A549 (cell line): Measurements from ENCODE around the gene KIR3DL2.

Experiments used
- CHD2 ChIP-seq: fragments of 150-350 bp; IDR thresholded peaks from 2 replicates; pipeline ENCODE4 v1.6.1; 2014; ENCODE audit warnings: low read length; ENCODE audit not compliant: partially characterized antibody
- GATA3 ChIP-seq: IDR thresholded peaks from 2 replicates; pipeline ENCODE4 v1.6.1; 2012; ENCODE audit warnings: borderline replicate concordance
- HOXA7 ChIP-seq: fragments of 250-450 bp; sonication (Bioruptor Pico); IDR thresholded peaks from 2 replicates; pipeline ENCODE4 v1.5.0; 2020; ENCODE audit warnings: mild to moderate bottlenecking, moderate library complexity
- KDM1A ChIP-seq: fragments of 200-600 bp; sonication (generic); IDR thresholded peaks from 2 replicates; pipeline ENCODE4 v1.6.1; 2016; ENCODE audit warnings: low read depth, mild to moderate bottlenecking
- MAZ ChIP-seq: fragments of 150-350 bp; IDR thresholded peaks from 2 replicates; pipeline ENCODE4 v1.6.1; 2014; ENCODE audit warnings: antibody characterized with exemption, low read depth, low read length, borderline replicate concordance
- PHF8 ChIP-seq: fragments of 200-600 bp; sonication (generic); IDR thresholded peaks from 2 replicates; pipeline ENCODE4 v1.6.1; 2016; ENCODE audit warnings: low read depth, mild to moderate bottlenecking, antibody characterized with exemption, moderate library complexity, borderline replicate concordance
- SMC3 ChIP-seq: fragments of >200 bp; sonication (Bioruptor Twin); formaldehyde crosslinking; IDR thresholded peaks from 3 replicates; pipeline ENCODE4 v1.6.1; 2018; ENCODE audit warnings: inconsistent platforms
- ZNF302 ChIP-seq: fragments of 250-450 bp; sonication (Bioruptor Pico); IDR thresholded peaks from 2 replicates; pipeline ENCODE4 v1.9.0; 2021; ENCODE audit warnings: inconsistent platforms, mild to moderate bottlenecking, moderate library complexity
- TF ChIP-seq, protein P1 (sequence below): fragments of 200-600 bp; sonication (generic); IDR thresholded peaks from 2 replicates; pipeline ENCODE4 v1.6.1; 2016; ENCODE audit warnings: antibody characterized with exemption, mild to moderate bottlenecking, moderate library complexity
- TF ChIP-seq, protein P2 (sequence below): IDR thresholded peaks from 2 replicates; pipeline ENCODE4 v1.6.1; 2012
- TF ChIP-seq, protein P3 (sequence below): fragments of >200 bp; sonication (Bioruptor Twin); formaldehyde crosslinking; IDR thresholded peaks from 3 replicates; pipeline ENCODE4 v1.5.1; 2016

DNA sequence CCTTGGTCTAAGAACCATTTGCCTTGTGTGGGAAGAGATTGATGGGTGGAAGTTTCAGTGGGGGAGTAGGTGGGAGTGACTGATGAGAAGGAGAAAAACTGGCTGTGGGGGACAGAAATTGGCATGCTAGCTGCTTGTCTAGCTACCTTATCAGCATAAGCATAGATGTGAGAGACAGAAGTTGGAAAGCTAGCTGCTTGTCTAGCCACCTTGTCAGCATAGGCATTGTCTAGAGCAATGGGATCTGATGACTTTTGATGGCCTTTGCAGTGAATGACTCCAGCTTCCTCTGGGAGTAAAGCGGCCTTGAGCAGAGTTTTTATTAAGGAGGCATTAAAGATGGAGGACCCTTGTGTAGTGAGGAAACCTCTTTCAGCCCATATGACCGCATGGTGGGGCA lies 45.8 kb downstream of the KIR3DL2 start:
- TF ChIP-seq PHF8 (no peak), GATA3 (no peak), KDM1A (no peak), CHD2 (no peak), ZNF302 (CRISPR knock-in tag) (no peak), MAZ (no peak), SMC3 (no peak), HOXA7 (CRISPR knock-in tag) (no peak)
- TF ChIP-seq, protein P1, sequence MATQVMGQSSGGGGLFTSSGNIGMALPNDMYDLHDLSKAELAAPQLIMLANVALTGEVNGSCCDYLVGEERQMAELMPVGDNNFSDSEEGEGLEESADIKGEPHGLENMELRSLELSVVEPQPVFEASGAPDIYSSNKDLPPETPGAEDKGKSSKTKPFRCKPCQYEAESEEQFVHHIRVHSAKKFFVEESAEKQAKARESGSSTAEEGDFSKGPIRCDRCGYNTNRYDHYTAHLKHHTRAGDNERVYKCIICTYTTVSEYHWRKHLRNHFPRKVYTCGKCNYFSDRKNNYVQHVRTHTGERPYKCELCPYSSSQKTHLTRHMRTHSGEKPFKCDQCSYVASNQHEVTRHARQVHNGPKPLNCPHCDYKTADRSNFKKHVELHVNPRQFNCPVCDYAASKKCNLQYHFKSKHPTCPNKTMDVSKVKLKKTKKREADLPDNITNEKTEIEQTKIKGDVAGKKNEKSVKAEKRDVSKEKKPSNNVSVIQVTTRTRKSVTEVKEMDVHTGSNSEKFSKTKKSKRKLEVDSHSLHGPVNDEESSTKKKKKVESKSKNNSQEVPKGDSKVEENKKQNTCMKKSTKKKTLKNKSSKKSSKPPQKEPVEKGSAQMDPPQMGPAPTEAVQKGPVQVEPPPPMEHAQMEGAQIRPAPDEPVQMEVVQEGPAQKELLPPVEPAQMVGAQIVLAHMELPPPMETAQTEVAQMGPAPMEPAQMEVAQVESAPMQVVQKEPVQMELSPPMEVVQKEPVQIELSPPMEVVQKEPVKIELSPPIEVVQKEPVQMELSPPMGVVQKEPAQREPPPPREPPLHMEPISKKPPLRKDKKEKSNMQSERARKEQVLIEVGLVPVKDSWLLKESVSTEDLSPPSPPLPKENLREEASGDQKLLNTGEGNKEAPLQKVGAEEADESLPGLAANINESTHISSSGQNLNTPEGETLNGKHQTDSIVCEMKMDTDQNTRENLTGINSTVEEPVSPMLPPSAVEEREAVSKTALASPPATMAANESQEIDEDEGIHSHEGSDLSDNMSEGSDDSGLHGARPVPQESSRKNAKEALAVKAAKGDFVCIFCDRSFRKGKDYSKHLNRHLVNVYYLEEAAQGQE, result no peak
- TF ChIP-seq, protein P2, sequence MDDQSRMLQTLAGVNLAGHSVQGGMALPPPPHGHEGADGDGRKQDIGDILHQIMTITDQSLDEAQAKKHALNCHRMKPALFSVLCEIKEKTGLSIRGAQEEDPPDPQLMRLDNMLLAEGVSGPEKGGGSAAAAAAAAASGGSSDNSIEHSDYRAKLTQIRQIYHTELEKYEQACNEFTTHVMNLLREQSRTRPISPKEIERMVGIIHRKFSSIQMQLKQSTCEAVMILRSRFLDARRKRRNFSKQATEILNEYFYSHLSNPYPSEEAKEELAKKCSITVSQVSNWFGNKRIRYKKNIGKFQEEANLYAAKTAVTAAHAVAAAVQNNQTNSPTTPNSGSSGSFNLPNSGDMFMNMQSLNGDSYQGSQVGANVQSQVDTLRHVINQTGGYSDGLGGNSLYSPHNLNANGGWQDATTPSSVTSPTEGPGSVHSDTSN, result no peak
- TF ChIP-seq, protein P3, sequence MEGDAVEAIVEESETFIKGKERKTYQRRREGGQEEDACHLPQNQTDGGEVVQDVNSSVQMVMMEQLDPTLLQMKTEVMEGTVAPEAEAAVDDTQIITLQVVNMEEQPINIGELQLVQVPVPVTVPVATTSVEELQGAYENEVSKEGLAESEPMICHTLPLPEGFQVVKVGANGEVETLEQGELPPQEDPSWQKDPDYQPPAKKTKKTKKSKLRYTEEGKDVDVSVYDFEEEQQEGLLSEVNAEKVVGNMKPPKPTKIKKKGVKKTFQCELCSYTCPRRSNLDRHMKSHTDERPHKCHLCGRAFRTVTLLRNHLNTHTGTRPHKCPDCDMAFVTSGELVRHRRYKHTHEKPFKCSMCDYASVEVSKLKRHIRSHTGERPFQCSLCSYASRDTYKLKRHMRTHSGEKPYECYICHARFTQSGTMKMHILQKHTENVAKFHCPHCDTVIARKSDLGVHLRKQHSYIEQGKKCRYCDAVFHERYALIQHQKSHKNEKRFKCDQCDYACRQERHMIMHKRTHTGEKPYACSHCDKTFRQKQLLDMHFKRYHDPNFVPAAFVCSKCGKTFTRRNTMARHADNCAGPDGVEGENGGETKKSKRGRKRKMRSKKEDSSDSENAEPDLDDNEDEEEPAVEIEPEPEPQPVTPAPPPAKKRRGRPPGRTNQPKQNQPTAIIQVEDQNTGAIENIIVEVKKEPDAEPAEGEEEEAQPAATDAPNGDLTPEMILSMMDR, result no peak
